GM19452 (cell line): ENCODE measurements around the gene HS3ST1.
A peak's percentile ranks its signal among the peaks of the same experiment; 100 is the strongest.
"Not testable (repeated sequence)": the region's sequence is repeated elsewhere in the genome, so short reads cannot be mapped to it uniquely, and the experiment has no call there.

ENCODE experiments used
- ATAC-seq: cut with Tn5 transposase; IDR thresholded peaks from one replicate; pipeline ENCODE4 v1.9.1; 2021; ENCODE audit not compliant: unreplicated experiment

The HS3ST1 gene

DNA sequence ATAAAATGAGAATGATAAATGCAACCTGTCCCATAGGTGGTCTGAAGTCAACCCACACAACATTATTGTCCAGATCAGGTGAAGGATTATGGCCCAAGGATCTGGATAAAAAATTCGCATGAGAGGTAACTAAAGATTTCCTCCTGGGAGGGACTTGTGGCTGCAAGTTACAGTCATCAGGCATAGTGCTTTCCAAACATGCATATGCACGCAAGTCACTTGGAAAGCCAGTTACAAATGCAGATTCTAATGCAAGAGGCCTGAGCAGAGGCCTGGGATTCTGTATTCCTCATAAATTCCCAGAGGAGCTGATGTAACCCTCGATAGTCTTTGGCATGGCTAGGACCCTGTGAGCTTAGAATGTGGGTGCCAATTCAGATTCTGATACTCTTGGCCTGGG lies 21.1 kb downstream of the HS3ST1 start:
- ATAC-seq = no peak

DNA sequence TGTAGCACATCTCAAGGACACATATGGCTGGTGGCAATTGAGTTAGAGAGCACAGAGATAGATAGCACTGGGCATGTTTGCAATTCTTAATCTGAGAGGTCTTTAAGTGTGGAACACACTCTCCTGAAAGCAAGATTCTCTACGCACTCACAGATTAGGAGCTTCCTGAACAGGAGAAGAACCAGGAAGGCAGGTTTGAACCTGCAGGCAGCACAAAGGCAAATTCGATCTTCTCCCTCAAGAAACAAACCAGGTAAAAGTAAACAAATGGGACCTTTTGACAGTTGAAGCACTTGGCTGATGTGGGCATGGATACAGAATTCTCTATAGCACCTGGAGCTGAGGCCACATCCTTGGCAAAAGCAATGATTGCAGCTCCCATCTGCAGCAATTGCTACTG lies 24.3 kb downstream of the HS3ST1 start:
- no peak for ATAC-seq

DNA sequence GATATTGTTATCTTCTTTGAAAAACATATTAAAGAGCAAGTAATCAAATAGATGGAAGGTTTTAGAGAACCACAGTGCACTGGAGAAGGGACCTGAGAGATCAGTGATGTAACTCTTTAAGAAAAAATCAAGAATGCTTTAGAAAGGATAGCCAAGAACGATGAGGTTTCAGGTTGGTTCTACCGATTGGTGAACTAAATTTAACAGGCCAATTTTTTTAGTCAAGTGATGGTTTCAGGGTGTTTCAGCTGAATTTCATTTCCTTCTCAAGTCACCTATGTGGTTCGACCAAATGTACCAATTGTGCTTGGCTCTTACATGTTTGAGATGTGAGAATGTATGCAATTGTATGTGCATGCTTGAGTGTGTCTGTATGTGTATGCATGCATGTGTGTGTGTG lies 26.5 kb downstream of the HS3ST1 start:
- peak; percentile 39 for ATAC-seq

DNA sequence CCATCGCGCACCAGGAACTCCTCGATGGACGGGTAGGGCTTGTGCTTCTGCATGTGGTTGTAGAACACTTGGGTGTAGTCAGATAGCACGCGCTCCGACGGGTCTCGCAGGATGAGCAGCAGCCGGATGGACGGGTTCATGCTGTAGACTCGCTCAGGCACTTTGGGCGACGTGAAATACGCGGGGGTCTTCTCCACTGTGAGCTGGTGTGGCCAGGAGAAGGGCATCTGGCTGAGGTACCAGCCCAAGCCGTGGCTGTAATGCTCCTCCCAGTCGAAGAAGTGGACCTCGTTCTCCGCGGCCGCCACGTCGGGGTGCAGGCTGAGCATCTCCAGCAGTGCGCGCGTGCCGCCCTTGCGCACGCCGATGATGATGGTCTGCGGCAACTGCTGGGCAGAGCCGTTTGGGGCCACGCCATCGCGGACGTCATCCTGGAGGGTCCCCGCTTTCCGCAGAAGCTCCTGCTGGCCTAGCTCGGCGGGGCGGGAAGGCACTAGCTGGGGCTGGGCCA lies 29.2 kb downstream of the HS3ST1 start:
- ATAC-seq = no peak

DNA sequence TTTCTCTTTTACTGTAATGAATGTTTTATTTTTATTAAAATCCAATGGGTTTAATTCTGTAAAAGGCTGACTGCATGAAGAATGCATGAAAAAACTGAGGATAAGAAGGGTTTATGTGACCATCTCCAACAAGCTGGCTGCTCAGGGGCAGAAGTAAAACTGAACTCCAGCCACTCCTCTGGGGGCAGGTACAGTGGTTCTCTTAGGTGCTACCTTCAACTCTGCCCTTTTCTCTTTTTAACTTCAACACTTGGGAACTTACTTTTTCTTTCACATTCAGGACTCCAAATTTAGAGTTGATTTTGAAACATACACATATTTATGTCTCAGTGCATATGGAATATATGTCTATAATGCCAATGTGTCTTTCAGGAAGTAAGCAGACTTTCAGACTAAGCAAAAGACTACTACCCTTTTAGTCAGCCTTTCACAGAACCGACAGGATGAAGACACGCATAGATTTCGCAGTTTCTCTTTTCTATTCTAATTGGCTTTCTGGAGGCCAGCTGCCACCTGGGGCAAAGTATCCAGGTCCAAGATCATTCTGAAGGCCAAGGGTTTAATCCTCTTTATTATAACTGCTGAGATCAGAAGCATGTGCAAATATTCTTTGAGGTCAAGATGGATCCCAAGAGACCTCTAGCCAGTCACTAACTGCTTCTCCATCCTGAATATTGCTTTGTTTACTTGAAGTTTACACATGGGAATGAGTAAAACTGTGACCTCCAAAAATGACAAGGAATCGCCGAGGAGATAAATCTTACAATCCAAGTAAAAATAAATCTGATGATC lies 30.7 kb downstream of the HS3ST1 start:
- ATAC-seq = peak; percentile 77

DNA sequence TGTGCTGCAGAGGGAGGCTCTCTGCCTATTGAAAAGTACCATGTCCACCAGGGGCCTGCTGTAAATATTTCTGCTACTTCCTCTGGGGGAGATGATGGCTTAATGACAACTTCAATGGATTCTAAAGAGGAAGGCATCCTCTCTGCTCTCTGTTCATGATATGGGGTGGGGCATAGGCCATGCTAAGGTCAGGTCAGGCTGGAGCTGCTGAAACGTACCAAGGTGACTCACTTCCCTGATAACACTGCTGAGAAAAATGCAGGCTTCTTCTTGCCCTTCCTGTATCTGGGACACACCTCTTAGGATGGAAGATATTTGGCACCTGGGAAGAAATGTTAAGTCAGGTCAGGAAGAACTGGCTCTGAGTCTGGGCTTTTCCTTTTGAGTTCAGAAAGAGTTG lies 31.5 kb downstream of the HS3ST1 start:
- ATAC-seq = no peak

DNA sequence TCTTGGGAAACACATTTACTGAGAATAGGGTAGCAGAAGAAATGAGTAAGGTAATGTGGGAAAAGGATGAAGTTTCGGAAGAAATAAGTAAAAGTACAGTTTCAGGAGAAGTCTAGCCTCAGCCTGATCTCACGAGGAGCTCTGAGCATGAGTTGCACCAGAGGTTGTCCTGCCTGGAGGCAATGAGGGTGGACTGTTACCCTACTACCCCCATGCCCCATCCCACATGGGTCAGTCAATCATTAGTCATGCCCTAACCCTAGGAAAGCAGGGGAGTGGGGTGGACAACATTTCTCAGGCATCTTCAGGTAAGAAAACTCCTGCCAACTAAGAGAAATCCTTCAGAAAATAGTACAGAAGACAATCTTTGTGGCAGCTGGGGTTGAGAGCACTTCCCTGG lies 35.1 kb downstream of the HS3ST1 start:
- no peak for ATAC-seq

DNA sequence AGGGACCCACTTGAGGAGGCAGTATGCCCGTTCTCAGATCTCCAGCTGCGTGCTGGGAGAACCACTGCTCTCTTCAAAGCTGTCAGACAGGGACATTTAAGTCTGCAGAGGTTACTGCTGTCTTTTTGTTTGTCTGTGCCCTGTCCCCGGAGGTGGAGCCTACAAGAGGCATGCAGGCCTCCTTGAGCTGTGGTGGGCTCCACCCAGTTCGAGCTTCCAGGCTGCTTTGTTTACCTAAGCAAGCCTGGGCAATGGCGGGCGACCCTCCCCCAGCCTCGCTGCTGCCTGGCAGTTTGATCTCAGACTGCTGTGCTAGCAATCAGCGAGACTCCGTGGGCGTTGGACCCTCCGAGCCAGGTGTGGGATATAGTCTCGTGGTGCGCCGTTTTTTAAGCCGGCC lies 44.6 kb downstream of the HS3ST1 start:
- not testable (repeated sequence) for ATAC-seq

DNA sequence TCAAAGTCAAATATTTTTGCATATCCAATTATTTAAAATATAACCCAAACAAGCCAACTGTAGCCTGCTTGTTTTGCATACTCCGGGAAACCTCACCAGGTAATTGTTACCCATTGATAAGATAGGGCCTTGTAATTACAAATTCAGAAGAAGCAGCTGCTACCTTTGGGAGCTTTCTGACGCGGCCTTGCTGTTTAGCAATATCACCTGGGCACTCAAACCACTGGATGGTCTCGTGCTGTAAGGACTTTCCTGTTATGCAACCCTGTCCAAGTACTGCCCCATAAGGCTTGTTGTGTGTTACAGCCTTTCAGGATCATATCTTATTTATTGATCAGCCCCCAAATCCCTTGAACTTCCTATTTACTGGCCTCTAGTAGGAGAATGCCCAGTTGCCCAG lies 52.1 kb downstream of the HS3ST1 start:
- ATAC-seq = no peak

DNA sequence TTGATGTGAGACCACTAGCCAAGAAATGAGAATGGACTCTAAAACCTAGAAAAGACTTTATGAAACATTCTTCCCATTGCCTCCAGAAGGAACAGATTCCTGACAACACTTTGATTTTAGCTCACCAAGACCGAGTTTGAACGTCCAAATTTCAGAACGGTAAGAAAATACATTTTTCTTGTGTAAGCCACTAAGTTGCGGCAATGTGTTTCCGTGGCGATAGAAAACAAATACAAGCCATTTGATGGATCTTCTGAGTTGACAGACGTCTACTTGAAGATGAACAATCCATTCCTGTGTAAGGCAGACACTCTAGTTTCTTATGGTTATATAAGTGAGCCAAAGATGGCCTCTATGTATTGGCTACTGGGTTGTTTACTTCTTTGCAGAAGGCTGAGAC lies 52.5 kb downstream of the HS3ST1 start:
- ATAC-seq = no peak

DNA sequence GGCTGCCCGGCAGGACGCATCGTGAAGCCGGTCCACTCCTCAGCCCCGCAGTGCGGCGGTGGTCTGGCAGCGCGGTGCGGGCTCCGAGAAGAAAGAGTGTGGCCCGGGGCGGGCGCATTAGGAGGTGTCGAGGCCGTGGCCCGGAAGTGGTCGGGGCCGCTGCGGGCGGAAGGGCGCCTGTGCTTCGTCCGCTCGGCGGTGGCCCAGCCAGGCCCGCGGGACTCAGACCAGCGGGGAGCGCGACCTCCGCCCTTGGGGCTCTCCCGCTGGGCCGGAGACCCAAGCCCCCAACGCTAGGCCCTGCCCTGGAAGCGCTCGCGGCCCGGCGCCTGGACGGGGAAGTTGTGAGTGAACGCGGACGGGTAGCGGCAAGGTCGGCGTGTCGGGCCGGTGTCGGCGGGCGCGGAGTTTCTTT lies 60.0 kb downstream of the HS3ST1 start:
- ATAC-seq = no peak

DNA sequence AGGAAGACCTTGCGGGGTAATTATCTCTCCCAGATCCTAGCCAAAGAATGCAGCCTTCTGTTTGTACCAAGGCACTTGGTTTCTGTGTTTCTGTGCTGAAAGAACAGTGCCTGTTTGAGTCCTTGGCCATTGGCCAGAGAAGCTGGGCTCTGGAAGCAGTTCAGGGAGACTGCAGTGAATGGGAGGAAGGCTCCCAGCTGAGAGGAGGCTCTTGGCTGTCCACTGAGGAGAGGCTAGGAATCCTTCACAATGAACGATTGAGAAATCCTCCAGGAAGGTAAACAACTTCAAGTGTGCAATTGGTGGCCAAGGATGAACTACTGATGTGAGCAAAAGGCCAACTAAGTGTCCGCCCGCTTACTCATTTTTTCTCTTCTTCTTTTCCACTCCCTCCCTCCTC lies 61.3 kb downstream of the HS3ST1 start:
- no peak for ATAC-seq

DNA sequence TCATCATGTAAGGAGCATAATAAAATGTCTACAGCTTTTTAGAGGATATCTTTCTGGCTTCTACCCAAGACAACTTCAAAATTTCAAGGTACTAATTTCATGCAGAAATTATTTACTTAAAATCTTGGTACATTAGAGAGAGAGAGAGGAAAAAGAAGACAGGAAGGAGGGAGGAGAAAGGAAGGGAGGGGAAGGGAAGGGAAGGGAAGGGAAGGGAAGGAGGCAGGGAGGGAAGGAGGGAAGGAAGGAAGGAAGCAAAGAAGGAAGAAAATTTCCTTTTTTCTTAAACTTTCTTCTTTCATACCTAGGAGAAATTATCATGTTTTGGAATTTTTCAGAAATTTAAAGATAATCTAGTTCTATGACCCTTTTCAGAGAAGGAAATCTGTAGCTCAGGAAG lies 61.8 kb downstream of the HS3ST1 start:
- ATAC-seq = no peak

DNA sequence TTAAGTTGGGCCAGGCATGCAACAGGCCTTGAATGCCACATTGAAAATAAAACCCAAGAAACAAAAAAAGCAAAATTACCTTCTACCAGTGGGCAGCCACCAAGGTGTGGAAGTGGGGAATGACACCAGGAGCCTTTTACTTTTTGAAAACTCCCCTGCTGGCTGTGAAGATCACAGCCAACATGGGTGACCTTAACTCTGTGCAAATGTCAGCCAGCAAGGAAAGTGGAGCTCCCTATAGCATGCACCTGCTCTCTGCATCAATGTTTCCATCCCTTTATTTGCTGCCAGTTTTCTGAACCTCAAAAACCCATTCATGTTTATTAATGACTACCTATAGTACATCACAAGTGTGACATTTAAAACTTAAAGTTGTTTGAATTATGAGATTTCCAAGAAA lies 63.7 kb downstream of the HS3ST1 start:
- no peak for ATAC-seq

DNA sequence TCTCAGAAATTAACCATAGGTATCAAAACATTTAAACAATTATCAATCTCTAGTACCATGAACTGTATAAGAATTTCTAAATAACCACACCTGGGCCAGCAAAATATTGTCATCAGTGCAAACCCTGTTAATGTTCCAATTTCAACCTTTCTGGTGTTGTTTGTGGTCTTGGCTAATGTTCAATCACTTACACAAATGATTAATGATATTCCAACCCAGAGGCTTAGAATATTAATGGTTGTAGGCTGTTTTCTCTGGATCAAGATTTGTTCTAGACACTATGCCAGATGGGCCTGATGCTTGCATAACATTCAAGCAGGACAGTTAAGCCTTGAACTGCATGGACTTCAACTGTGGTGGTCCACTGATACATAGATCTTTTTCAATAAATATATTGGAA lies 69.1 kb downstream of the HS3ST1 start:
- no peak for ATAC-seq

DNA sequence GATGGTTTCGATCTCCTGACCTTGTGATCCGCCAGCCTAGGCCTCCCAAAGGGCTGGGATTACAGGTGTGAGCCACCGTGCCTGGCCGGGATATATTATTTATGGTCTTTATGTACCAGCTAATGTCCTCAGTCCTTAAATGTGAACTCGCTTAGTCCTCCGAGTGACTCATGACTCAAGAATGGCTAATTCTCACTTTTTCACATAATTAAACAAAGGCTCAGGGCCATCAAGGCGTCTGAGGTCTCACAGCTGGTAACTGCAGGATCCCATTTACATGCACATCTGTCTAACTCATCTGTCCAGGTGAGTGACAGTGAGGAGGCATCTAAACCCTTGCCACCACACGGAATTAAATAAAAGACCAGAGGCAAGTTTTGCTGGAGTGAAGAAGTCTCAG lies 73.5 kb downstream of the HS3ST1 start:
- ATAC-seq = no peak

DNA sequence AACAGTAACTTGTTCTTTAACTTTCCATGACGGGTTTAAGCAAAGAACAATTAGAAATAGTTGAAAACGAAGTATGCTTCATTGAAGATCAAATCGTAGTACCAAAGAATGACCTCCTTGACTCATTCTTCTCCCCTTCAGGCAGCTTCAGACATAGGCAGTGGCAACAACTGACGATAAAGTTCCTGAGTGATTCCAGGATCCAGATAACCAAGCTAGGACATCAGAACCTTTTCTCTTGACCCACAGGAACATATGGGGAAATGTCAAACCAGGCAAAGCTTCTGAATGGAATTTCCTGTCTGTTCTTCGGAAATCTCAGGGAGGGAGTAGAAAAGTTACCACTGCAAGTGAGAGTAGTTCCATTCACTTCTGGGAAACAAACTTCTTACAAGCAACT lies 74.2 kb downstream of the HS3ST1 start:
- ATAC-seq = no peak

DNA sequence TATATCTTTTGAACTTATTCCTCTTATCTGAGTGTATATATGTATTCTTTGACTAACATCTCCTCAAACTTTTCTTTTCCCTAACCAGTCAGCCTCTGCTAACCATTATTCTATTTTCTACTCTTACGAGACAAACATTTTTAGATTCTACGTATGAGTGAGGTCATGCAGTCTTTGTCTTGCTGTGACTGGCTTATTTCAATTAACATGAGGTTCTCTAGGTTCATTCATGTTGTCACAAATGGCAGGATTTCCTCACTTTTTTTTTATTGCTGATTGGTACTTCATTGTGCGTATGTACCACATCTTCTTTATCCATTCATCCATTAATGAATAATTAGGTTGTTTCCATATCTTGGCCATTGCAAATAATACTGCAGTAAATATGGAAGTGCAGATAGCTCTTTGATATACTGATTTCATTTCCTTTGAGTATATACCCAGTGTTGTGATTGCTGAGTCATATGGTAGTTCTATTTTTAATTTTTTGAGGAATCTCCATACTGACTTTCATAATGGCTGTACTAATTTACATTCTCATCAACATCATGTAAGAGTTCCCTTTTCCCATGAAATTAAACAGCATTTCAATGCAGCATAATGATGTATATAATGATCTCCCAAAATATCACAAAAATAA lies 80.1 kb downstream of the HS3ST1 start:
- ATAC-seq = no peak

DNA sequence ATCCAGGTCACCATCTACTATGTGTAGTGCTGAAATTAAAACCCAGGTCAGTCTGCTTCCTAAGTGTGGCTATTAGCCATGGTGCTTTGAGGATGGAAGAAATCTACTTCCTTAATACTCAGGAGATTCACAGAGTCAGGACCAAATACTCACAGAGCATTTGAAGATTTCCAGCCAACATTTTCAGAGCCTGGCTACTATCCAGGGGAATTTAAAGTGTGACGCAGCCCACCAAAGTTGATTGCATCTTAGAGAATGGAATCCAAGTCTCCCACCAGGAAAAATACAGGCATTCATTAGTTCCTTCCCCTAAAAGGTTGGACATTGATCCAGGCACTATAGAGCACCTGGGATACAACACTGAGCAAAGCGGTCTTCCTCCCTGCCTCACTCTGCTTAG lies 83.8 kb downstream of the HS3ST1 start:
- ATAC-seq = no peak

DNA sequence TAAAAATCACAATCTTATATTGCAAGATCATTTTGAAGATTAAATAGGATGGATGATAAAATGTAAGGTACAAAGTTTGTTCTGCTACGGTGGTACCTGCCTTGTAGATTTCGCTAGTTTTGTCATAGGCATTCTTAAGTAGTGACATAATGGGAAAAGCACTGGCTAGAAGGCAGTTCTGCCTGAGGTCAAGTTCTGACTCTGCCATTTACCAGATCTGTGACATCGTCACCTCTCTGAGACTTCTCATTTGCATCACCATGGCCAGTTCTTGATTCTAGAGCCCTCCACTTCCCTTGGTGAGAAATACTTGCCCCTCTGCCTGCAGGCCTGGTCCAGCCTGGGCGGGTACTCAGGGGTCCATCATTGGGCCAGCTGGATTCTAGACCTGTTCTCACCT lies 85.2 kb downstream of the HS3ST1 start:
- no peak for ATAC-seq
